SW 1271 (cell line): Measurements from ENCODE around the gene MED9.

Source experiments
- DNase-seq, 2 experiments: peaks; one replicate each; lab custom pipeline; 2025; lab: John Stamatoyannopoulos, UW

The MED9 gene

DNA sequence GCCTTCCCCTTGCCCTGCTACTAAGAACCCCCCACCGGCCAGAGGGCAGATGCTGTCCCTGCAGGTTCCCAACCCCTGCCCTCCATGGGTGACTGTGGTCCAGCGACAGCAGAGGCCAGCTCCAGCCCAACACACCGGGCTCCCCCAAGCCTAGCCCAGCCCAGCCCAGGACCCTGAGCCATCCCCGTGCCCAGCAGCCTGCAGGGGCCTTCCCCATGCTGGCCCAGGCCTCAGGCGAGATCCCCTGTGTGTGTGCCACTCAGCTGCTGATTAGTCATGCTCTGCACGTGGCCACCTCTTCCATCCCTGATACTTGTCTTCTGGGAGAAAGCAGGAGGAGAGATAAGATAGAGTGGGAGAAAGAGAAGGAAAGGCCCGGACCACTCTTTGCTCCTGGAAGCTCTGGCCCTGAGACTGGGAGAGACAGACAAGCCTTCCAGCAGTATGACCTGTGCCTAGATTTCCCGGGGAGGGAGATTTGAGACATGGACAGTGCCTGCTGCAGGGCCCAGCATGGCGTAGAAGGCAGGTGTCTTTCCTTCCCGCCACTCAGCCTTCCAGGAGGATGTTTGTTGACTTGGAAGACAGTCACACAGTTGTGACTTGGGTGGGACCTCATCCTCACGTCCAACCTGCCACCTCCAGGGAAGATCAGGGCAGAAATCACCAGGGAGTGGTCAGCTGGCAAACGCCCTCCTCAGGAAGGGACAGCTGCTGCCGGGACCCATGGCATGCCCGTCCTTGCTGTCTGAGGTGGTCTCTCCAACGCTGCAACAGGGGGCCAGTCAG lies 60.7 kb downstream of the MED9 start:
- no peak for DNase-seq

DNA sequence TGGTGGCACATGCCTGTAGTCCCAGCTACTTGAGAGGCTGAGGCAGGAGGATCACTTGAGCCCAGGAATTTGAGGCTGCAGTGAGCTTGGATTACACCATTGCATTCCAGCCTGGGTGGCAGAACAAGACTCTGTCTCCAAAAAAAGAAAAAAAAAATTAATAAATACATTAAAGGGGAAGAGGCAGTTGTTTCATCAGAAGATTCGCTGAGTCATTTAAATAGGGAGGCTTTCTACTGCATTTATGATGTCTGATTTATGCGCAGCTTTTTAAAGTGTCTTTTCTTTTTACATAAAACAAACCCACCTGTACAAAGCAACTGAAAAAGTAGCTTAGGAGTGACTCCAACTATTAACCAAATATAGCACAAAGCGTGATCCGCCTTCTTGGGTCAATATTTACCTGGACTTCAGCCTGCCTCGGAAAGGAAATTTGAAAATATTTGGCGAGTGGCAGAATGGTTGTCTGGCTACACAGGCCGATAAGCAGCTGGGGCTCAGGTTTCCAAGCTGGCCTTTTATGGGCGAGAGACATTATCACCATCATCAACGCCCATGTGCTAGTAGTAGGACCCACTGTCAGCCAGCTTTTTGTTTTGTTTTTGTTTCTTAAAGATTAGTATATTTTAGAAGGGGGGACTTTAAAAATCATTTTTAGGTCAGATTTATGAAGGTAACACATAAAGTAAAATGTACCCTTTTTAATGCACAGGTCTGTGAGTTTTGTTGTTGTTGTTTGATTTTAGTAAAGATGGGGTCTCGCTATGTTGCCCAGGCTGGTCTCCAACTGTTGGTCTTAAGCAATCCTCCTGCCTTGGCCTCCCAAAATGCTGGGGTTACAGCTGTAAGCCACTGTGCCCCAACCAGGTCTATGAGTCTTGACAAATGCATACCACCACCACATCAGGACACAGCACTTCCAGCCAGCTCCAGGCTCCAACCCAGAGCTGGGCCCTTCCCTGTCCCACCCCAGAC lies 61.9 kb downstream of the MED9 start:
- no peak for DNase-seq

DNA sequence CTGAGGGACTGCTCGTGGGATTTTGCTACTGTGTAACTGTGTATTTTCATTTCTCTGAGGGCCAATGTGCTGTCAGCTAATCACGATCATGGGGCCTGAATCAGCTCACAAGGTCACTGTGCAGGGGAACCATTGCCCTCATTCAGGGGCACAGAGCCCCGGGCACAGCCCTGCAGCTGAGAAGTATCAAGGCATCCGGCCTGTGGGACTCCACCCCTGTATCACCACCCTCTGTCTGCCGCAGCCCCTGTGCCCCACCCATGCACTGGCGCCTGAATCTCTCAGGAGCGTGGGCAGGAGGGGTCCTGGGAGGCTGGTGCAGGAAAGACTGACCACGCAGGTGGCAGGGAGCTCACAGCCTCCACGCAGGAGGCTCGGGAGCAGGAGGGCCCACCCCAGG lies 62.8 kb downstream of the MED9 start:
- DNase-seq, result no peak

DNA sequence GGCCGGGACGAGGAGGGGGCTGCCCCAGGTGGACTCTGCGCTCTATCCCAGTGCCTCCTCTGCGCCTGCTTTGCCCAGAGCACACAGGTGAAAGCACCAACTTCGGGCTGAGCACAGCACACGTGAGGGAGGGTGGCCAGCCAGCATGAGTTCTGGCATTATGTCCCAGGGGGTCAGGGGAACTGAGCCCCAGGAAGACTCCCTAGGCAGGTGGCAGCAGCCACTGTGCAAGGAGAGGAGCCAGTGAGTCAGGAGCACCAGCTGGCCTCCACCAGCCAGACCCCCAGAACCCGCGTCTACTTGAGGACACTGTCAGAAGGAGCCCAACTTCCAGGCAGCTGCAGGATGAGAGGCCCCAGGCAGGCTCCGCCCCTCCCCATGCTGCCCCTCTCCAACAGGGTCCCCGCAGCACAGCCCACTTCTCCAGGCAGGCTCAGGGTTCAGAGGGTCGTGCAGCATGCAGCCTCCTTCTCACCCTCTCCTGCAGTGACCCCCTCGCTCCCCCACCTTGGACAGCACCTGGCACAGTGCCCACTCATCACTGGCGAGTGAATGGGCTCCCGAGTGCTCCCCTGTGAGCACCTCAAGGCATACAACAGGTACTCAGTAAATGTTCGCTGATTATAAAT lies 63.6 kb downstream of the MED9 start:
- no peak for DNase-seq

DNA sequence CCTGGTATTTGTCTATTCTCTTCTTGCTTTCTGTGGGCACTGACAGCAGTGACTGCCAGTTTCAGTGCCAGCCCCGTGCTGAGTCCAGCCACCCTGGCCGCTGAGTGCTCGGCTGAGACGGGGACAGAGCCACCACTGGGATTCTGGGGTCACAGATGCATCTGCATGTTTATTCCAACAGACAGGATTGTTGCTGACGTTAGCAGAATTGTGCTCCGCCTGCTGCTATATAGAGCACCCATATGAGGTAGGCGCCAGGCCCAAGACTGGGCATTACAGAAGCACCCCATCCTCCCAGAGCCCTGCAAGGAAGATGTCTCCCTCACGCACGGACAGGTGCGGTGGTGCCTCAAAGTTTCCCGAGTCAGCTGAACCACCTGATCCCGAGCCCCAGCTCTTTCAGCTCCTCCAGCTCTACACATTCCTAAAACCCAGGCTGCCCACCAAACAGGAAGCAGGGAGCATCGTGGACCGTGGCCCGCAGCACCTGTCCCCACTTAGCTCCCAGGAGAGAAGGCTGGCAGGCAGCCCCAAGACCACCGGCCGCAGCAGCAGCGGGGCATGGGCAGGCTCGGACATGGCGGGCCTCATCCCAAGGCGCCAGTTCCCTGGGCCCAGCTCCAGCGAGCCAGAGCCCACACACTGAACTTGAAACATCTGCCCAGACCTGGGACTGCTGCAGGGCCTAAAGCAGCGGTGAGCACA lies 64.3 kb downstream of the MED9 start:
- DNase-seq, result no peak

DNA sequence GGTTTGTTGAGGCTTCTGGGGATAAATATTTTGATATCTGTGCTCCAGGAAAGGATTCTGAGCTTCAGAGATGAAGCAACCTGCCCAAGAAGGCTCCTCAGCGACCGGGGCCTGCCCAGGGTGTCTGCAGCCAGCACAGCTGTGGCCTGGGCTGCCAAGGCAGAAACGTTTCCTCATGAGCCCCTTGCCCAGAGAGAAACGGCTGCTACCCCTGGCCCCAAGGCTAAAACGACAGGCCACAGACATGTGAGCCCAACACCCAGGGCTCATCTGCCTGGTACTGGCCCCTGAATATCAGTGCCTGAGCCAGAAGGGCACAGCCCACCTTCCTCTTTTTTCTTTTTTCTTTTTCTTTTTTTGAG lies 64.8 kb downstream of the MED9 start:
- no peak for DNase-seq
